Liver (tissue), 3 donors: Measurements from ENCODE around the gene TTLL5.

Source experiments
- HNF4A ChIP-seq, 2 donors: conservative IDR thresholded peaks; 2 replicates each; pipeline ENCODE4 v1.6.1; 2016; ENCODE audit warnings: antibody characterized with exemption in 2 of 2, mild to moderate bottlenecking in 2 of 2
- HNF4G ChIP-seq: IDR thresholded peaks from 2 replicates; pipeline ENCODE4 v1.6.1; 2016; ENCODE audit warnings: antibody characterized with exemption
- JUND ChIP-seq, 2 donors: IDR thresholded peaks; 2 replicates each; pipeline ENCODE4 v1.6.1; 2016; ENCODE audit warnings: antibody characterized with exemption in 2 of 2
- NR2F2 ChIP-seq: IDR thresholded peaks from 2 replicates; pipeline ENCODE4 v1.6.1; 2016; ENCODE audit warnings: antibody characterized with exemption
- RAD21 ChIP-seq, 2 donors: IDR thresholded peaks; 2 replicates each; pipeline ENCODE4 v1.6.1; 2016; ENCODE audit warnings: antibody characterized with exemption in 2 of 2, mild to moderate bottlenecking in 2 of 2
- TAF1 ChIP-seq: conservative IDR thresholded peaks from 2 replicates; pipeline ENCODE4 v1.6.1; 2016; ENCODE audit warnings: antibody characterized with exemption, mild to moderate bottlenecking
- YY1 ChIP-seq: IDR thresholded peaks from 2 replicates; pipeline ENCODE4 v1.6.1; 2016; ENCODE audit warnings: antibody characterized with exemption, mild to moderate bottlenecking
- TF ChIP-seq, protein P1 (sequence below): fragments of 150-350 bp; IDR thresholded peaks from 2 replicates; pipeline ENCODE4 v1.5.1; 2017; ENCODE audit warnings: improper control_type of control experiment, low read depth, low read length; ENCODE audit not compliant: missing input control
- TF ChIP-seq, protein P2 (sequence below): IDR thresholded peaks from 2 replicates; pipeline ENCODE4 v1.6.1; 2016; ENCODE audit warnings: antibody characterized with exemption
- TF ChIP-seq, protein P3 (sequence below): IDR thresholded peaks from 2 replicates; pipeline ENCODE4 v1.6.1; 2016; ENCODE audit warnings: antibody characterized with exemption, mild to moderate bottlenecking
- donor health status: healthy.
- donor health status: healthy.

DNA sequence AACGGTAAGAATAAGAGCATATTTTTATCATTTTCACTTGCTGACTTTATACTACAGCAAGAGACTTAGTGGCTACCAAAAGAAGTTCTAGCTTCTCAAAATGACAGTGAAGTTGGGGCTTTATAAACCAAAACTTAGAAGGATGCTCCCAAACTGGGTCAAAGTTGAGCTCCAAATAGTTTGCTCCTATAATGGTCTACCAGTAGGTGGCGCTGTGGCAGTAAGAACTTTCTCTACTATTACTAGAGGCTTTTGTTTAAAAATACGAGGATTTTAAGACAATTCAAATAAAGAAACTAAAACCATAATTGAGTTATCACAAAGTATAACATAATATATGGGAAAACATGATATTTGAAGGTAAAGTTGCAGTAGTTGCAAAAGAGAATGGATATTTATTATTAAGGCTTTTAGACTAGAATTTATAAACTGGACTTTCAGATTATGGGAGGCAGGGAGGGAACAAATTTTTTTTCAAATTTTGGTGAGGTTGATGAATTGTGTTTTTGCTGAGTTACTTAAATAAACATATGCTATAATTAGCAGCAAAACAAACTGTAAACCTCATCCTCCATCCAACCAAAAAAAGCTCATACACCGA lies 245.7 kb downstream of the TTLL5 start:
- TF ChIP-seq, protein P1, sequence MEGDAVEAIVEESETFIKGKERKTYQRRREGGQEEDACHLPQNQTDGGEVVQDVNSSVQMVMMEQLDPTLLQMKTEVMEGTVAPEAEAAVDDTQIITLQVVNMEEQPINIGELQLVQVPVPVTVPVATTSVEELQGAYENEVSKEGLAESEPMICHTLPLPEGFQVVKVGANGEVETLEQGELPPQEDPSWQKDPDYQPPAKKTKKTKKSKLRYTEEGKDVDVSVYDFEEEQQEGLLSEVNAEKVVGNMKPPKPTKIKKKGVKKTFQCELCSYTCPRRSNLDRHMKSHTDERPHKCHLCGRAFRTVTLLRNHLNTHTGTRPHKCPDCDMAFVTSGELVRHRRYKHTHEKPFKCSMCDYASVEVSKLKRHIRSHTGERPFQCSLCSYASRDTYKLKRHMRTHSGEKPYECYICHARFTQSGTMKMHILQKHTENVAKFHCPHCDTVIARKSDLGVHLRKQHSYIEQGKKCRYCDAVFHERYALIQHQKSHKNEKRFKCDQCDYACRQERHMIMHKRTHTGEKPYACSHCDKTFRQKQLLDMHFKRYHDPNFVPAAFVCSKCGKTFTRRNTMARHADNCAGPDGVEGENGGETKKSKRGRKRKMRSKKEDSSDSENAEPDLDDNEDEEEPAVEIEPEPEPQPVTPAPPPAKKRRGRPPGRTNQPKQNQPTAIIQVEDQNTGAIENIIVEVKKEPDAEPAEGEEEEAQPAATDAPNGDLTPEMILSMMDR, result peak; percentile 81
- TF ChIP-seq, protein P2, sequence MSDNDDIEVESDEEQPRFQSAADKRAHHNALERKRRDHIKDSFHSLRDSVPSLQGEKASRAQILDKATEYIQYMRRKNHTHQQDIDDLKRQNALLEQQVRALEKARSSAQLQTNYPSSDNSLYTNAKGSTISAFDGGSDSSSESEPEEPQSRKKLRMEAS, result no peak
- TF ChIP-seq YY1 (no peak), JUND (IDR thresholded peaks at IDR 0.05) (no peak), TAF1 (no peak), NR2F2 (no peak), HNF4G (no peak), RAD21 (IDR thresholded peaks at IDR 0.05) (peak; percentile 84 to 85), HNF4A (conservative IDR thresholded peaks at IDR 0.05) (no peak)
- TF ChIP-seq, protein P3, sequence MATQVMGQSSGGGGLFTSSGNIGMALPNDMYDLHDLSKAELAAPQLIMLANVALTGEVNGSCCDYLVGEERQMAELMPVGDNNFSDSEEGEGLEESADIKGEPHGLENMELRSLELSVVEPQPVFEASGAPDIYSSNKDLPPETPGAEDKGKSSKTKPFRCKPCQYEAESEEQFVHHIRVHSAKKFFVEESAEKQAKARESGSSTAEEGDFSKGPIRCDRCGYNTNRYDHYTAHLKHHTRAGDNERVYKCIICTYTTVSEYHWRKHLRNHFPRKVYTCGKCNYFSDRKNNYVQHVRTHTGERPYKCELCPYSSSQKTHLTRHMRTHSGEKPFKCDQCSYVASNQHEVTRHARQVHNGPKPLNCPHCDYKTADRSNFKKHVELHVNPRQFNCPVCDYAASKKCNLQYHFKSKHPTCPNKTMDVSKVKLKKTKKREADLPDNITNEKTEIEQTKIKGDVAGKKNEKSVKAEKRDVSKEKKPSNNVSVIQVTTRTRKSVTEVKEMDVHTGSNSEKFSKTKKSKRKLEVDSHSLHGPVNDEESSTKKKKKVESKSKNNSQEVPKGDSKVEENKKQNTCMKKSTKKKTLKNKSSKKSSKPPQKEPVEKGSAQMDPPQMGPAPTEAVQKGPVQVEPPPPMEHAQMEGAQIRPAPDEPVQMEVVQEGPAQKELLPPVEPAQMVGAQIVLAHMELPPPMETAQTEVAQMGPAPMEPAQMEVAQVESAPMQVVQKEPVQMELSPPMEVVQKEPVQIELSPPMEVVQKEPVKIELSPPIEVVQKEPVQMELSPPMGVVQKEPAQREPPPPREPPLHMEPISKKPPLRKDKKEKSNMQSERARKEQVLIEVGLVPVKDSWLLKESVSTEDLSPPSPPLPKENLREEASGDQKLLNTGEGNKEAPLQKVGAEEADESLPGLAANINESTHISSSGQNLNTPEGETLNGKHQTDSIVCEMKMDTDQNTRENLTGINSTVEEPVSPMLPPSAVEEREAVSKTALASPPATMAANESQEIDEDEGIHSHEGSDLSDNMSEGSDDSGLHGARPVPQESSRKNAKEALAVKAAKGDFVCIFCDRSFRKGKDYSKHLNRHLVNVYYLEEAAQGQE, result no peak
